Gastroesophageal sphincter (tissue), 4 donors: Measurements from ENCODE around the gene SRRM5. TPM values are rescaled to one million over a fixed set of nuclear protein-coding genes. Genes with fewer than 3 reads are reported as not detected.

Source experiments
- ATAC-seq: fragments of 150-250 bp; one replicate; pipeline ENCODE4 v1.9.1; 2016; ENCODE audit warnings: mild to moderate bottlenecking, moderate library complexity
- H3K27ac ChIP-seq, 4 donors: fragments of 200-600 bp; sonication (generic) in 3 of 4; 1 replicate in 3 of 4; 2 replicates in 1 of 4; pipeline ENCODE4 v1.5.1; 2016 to 2019
- H3K27me3 ChIP-seq: fragments of 200-600 bp; sonication (generic); one replicate; pipeline ENCODE4 v1.5.1; 2019
- H3K36me3 ChIP-seq, 2 donors: fragments of 200-600 bp; sonication (generic); one replicate each; pipeline ENCODE4 v1.5.1; 2019; ENCODE audit warnings: control low read depth in 1 of 2
- H3K4me1 ChIP-seq, 3 donors: fragments of 200-600 bp; sonication (generic); 1 replicate in 2 of 3; 2 replicates in 1 of 3; pipeline ENCODE4 v1.5.1; 2016 to 2019; ENCODE audit warnings: control low read depth in 2 of 3
- H3K4me3 ChIP-seq, 2 donors: fragments of 200-600 bp; sonication (generic); one replicate each; pipeline ENCODE4 v1.5.1; 2019; ENCODE audit warnings: mild to moderate bottlenecking in 1 of 2, moderate library complexity in 1 of 2
- H3K9me3 ChIP-seq, 3 donors: fragments of 200-600 bp; sonication (generic); one replicate each; pipeline ENCODE4 v1.5.1; 2017 to 2019; ENCODE audit warnings: control low read depth in 2 of 3
- EP300 ChIP-seq: sonication (generic); formaldehyde crosslinking; IDR thresholded peaks from one replicate; pipeline ENCODE4 v1.6.1; 2017; ENCODE audit warnings: antibody characterized with exemption, mild to moderate bottlenecking
- POLR2A ChIP-seq, 2 donors: fragments of 450-650 bp; IDR thresholded peaks; one replicate each; pipeline ENCODE4 v1.6.1; 2017; ENCODE audit warnings: antibody characterized with exemption in 2 of 2, mild to moderate bottlenecking in 2 of 2, moderate library complexity in 1 of 2
- POLR2AphosphoS5 ChIP-seq: sonication (generic); formaldehyde crosslinking; IDR thresholded peaks from one replicate; pipeline ENCODE4 v1.6.1; 2017; ENCODE audit warnings: antibody characterized with exemption
- WGBS, 2 donors: methylation state at CpG; one replicate each; pipeline ENCODE4 v1.1.5; 2018; ENCODE audit warnings: low coverage in 1 of 2; 5-methylcytosine and 5-hydroxymethylcytosine counted together
- total RNA-seq, 4 donors: library from RNA; depleted of rRNA; stranded (reverse); fragments of >200 nt; gene quantifications; one replicate each; pipeline ENCODE4 v1.1.0, GENCODE V29; 2016
- TF ChIP-seq, protein P1 (sequence below), 4 experiments: fragments of 200-600 bp in 2 of 4; fragments of 450-650 bp in 2 of 4; sonication (generic) in 1 of 4; IDR thresholded peaks; one replicate each; pipeline ENCODE4 v1.5.1; 2017 to 2019; ENCODE audit warnings: antibody characterized with exemption in 4 of 4, mild to moderate bottlenecking in 2 of 4, moderate library complexity in 2 of 4

SRRM5 gene
- total RNA-seq, 4 donors from 2014 or later: 0.13 TPM; not detected in 3

DNA sequence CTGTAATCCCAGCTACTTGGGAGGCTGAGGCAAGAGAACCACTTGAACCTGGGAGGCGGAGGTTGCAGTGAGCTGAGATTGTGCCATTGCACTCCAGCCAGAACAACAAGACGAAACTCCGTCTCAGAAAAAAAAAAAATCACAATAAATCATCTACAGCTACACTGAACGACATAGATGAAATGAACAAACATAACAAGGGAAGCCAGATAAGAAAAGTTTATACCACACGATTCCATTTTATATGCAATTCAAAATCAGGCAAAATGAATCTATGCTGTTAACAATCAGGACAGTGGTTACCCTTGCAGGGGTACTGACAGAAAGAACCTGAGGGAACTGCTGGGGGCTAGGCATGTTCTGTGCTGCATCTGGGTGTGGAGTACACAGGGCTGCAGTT is 42.2 kb upstream of the SRRM5 start:
- H3K4me1 ChIP-seq: peaks cover 0 to 27% (median 2%) of the 10 kb centered on the region in 3 donors
- peaks cover 0 to 43% of the 10 kb centered on the region in 2 donors for H3K36me3 ChIP-seq
- WGBS, 2 donors: 64 to 75% methylated on average over 5 of the region's 5 CpGs
- TF ChIP-seq, protein P1, sequence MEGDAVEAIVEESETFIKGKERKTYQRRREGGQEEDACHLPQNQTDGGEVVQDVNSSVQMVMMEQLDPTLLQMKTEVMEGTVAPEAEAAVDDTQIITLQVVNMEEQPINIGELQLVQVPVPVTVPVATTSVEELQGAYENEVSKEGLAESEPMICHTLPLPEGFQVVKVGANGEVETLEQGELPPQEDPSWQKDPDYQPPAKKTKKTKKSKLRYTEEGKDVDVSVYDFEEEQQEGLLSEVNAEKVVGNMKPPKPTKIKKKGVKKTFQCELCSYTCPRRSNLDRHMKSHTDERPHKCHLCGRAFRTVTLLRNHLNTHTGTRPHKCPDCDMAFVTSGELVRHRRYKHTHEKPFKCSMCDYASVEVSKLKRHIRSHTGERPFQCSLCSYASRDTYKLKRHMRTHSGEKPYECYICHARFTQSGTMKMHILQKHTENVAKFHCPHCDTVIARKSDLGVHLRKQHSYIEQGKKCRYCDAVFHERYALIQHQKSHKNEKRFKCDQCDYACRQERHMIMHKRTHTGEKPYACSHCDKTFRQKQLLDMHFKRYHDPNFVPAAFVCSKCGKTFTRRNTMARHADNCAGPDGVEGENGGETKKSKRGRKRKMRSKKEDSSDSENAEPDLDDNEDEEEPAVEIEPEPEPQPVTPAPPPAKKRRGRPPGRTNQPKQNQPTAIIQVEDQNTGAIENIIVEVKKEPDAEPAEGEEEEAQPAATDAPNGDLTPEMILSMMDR (IDR thresholded peaks at IDR 0.05): no peak
- TF ChIP-seq POLR2AphosphoS5 (no peak), EP300 (no peak), POLR2A (IDR thresholded peaks at IDR 0.05) (no peak)
- no peaks in the 10 kb centered on the region for H3K9me3 ChIP-seq
- H3K4me3 ChIP-seq: no peak overlapping the region
- ATAC-seq: no peak
- H3K27me3 ChIP-seq: no peaks in the 10 kb centered on the region
- H3K27ac ChIP-seq: no peak overlapping the region

DNA sequence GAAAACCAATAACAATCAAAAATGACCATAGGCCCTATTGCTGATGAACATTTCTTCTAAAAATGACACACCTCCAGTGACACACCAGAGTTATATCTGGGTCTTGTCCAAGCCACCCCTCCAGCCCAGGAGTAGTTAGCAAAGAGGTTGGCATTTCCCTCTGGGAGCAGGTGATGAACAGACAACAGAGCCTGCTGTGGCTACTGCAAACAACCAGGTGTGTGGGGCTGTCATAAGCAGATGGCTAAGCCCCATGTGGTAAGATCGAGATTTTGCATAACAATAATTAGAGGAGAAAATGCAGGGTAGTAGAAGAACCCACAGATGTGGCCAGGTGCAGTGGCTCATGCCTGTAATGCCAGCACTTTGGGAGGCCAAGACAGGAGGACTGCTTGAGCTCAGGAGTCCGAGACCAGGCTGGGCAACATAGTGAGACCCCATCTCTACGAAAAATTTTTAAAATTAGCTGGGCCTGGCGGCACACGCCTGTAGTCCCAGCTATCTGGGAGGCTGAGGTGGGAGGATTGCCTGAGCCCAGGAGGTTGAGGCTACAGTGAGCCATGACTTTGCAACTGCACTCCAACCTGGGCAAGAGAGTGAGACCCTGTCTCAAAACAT is 41.6 kb upstream of the SRRM5 start:
- H3K4me1 ChIP-seq: peaks cover 0 to 29% (median 4%) of the 10 kb centered on the region in 3 donors
- WGBS, 2 donors: 76 to 80% methylated on average over 3 to 4 of the region's 5 CpGs
- H3K9me3 ChIP-seq: no peaks in the 10 kb centered on the region
- no peak overlapping the region for H3K4me3 ChIP-seq
- H3K36me3 ChIP-seq: peaks cover 0 to 43% of the 10 kb centered on the region in 2 donors
- no peak for ATAC-seq
- no peak for TF ChIP-seq POLR2A (IDR thresholded peaks at IDR 0.05)
- TF ChIP-seq, protein P1 (IDR thresholded peaks at IDR 0.05): no peak
- TF ChIP-seq EP300: no peak
- no peak for TF ChIP-seq POLR2AphosphoS5
- H3K27ac ChIP-seq: no peak overlapping the region
- H3K27me3 ChIP-seq: no peaks in the 10 kb centered on the region

DNA sequence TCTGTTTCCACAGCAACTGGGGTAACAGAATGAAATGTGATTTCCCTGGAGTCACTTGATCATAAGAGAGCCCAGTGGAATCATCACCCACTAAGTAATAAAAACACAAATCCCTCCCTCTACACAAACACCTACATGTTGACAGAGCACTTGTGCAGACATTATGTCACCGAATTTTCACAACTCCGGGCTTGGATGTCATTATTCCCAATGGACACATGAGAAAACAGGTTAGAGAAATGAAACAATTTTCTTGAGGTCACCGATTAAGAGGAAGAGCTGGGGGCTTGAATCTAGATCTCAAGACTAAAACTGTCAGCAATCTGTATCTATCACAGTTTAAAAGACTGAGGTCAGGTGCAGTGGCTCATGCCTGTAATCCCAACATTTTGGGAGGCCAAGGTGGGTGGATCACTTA is 39.7 kb upstream of the SRRM5 start:
- no peak for ATAC-seq
- H3K4me1 ChIP-seq: peaks cover 0 to 36% (median 4%) of the 10 kb centered on the region in 3 donors
- 67 to 92% methylated on average over 3 of the region's 3 CpGs for WGBS, 2 donors

DNA sequence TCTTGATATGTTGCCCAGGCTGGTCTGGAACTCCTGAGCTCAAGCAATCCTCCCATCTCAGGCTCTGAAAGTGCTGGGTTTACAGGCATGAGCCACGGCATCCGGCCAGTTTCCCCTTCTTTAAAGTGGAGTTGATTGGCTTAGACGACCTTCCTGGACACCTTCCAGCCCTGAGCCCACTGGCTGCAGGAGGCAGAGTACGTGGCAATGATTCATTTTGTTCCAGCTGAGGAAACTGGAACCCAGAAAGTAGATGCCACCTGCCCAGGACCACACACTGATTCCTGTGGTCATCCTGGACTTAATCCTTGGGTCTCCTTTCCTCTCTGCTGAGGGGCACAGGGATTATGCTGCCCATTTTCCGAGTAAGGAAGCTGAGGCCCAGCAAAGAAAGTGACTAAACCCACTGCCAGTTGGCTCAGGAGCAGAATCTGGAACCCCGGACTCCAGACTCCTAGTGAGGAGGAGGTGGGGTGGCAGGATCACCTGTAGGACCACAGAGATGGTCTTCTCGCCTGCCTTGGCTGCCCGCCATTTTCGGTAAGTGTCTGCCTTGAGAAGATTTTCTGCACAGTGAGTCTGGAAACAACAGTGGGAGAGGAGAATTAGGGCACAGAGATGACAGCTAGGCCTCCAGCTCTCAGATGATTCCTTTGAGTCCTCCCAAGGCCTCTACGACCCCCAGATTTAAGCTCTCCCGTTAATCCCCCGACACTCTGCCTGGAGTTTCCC is 37.3 kb upstream of the SRRM5 start:
- ATAC-seq: no peak
- Histone ChIP-seq H3K9me3 (no peaks in the 10 kb centered on the region), H3K36me3 (peaks cover 0 to 38% of the 10 kb centered on the region in 2 donors), H3K27me3 (no peaks in the 10 kb centered on the region), H3K4me3 (peak overlapping the region; percentile 83 to 99), H3K27ac (peak overlapping the region; percentile 86 to 95 (median 88)), H3K4me1 (peaks cover 0 to 37% (median 4%) of the 10 kb centered on the region in 3 donors)
- TF ChIP-seq, protein P1 (IDR thresholded peaks at IDR 0.05): no peak
- TF ChIP-seq POLR2A (IDR thresholded peaks at IDR 0.05) (no peak), EP300 (no peak), POLR2AphosphoS5 (no peak)
- WGBS, 2 donors: 20 to 26% methylated on average over 10 to 11 of the region's 12 CpGs

More for the DNA sequence above, 39.7 kb upstream of the SRRM5 start:
- H3K9me3 ChIP-seq: no peaks in the 10 kb centered on the region
- H3K36me3 ChIP-seq: peaks cover 0 to 43% of the 10 kb centered on the region in 2 donors
- no peak overlapping the region for H3K4me3 ChIP-seq
- no peaks in the 10 kb centered on the region for H3K27me3 ChIP-seq
- no peak for TF ChIP-seq POLR2A (IDR thresholded peaks at IDR 0.05)
- TF ChIP-seq, protein P1 (IDR thresholded peaks at IDR 0.05): no peak
- no peak for TF ChIP-seq EP300
- no peak for TF ChIP-seq POLR2AphosphoS5
- H3K27ac ChIP-seq: no peak overlapping the region
